Stimulated activated CD8-positive, alpha-beta memory T cell treated with anti-CD3 and anti-CD28 coated beads, Interleukin-12 subunit alpha, Interleukin-12 subunit beta, amount 100 ng/mL, for 24 hours (primary cell): ENCODE data around the gene PRXL2A.
"Not testable (repeated sequence)": the region's sequence is repeated elsewhere in the genome, so short reads cannot be mapped to it uniquely, and the experiment has no call there.

Experiments used
- DNase-seq: peaks from one replicate; pipeline ENCODE4 v3.0.0-alpha.2; 2020; ENCODE audit errors: extremely low read depth

Gene PRXL2A

DNA sequence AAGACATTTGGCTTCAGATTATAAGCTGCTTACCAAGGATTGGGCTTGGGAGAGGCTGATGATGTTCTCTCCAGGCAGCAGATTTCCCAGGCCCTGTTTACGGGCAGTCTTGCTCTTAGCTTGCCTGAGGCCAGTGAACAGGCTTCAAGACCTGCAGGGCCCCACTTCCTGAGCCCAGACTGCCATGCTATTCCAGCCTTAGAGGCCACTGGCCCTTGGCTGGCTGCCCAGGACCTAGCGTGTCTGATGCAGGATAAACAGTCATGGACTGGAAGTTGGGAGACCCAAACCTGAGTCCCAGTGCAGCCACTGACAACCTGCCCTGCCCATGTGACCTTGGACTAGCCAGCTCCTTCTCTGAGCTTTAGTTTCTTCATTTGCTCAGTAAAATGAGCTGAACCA, 2.9 kb downstream of the PRXL2A start:
- no peak for DNase-seq

DNA sequence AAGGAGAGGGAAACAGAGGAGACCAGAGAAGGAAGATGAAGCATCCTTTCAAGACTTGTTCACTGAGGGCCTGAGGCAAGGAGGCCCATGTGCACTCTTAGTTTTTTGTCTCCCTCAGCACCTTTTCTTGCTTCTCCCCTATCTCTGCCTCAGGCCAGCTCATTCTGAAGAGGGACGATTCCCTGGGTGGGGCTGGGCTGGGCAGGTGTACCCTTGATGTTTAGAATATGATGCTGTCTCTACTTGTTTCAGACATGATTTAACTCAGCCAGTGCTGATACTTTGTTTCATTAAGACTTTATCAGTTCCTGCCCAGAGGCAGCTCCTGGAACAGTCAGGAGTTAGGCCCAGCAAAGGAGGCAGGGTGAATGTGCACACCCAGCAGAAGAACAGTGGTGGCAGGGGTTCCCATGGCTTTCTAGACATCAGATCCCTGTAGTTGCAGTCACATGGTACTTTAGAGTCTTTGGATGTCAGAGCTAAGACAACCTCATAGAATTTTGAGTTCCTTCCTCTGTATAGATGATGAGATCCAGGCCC, 3.4 kb downstream of the PRXL2A start:
- no peak for DNase-seq

DNA sequence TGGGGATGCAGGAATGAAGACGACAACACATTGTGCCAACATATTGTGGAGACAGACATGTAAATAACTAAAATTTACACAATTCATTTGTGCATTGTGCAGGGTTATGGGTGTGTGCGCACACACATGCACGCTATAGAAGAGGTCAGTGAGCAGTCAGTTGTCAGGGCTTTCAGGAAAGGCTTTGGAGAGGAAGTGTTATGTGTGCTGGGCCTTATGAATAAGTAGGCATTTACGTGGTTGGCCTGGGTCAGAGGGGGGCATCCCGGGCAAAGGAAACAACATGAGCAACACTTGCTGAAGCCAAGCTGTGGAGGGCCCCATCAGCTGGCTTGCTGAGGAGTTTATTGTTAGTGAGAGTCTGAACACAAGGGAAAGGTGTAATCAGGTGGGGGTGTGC, 4.1 kb downstream of the PRXL2A start:
- no peak for DNase-seq

DNA sequence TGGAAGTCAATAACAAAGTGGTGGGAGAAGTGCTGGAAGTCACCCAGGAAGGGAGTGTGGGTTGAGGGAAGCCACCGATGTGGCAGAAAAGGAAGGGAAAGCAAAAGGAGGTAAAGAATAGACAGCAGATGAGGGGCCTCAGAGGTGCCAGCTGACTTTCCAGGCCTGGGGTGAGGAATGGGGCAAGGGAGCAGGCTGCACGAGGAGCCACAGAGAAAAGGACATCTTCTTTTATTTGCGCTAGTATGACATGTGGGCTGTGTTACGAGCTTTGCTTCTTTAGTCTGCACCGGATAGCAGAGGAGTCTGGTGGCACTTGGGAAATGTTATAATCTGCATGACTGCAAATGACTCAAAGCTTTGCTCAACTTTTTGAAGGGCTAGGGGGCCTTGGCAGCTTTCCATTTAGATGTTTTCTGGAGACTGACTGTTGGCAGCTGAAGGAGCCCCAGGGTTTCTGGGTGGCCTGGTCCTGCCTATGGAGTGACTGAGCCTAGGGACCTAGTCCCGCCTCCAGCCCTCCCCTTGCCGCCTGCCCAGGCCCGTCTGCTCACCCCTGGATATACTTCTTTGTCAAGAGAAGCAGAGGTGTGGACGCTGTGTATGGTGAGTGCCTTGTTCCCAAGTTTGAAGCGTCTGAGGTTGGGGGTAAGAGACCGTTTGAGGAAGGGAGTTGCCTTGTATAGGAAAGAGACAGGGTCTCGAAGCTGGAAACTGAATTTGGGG, 5.1 kb downstream of the PRXL2A start:
- DNase-seq: no peak

DNA sequence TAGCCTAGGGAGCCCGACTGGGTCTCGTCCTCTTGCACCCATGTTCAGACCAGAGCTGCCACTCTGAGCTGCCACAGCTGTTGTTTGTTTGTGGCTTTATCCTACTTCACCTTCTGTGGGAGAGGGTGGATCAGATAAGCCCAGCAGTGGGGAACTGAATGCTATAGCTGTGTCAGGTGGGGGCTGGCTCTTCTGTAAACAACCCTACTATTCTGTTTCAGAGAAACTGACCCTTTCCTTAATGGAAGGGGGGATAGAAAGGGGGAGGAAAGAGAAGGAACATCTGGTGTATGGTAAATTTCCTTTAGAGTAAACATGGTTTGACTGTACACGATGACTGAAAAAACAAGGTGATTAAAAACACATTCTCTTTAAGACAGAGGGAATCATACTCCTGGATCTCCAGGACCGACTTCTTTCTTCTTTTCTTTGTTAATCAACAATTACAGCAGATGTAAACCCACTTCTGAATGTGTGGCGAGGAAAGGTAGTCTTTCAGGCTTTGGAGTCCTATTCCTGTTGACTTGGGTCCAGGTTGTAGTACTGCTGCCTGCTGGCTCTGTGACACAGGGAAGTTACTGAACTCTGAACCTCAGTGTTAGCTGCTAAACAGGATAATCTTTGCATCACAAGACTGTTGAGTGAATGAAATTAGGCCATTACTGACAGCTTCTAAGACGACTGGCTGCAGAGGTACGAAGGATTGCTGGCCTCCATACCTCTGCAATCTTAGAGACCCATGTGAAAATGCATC, 6.0 kb downstream of the PRXL2A start:
- DNase-seq: no peak

DNA sequence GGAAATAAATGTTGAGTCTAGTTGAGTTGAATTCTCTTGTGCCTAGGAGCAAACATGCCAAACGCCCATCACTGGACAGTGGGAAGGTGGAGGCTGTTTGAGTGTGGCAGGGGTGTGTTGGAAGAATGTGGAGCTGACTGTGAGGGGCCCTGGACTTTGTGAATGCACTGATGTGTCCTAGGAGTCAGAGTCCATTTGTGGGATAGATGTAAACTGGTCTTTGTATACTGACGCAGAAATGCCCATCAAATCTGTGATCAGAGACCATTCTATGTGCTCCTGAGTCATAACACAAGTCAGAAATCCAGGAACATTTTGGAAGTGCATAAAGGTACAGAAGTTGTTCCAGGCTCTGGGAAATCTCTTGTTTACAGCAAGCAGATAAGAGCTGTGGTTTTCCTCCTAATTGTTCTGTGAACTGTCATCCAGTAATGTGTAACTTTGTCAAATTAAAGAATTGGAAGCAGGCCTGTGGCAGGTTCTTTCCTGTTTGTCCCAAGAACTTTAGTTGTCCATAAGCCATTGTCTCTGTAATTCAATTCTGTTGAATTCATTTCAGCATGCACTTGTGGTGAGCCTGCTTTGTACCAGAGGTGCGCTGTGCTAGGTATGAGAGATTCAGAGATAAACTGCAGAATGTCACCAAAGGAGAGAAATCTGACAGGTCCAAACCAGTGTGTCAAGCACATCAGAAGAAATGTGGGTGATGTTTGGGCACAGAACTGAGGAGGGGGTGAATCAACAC, 7.6 kb downstream of the PRXL2A start:
- DNase-seq: no peak

DNA sequence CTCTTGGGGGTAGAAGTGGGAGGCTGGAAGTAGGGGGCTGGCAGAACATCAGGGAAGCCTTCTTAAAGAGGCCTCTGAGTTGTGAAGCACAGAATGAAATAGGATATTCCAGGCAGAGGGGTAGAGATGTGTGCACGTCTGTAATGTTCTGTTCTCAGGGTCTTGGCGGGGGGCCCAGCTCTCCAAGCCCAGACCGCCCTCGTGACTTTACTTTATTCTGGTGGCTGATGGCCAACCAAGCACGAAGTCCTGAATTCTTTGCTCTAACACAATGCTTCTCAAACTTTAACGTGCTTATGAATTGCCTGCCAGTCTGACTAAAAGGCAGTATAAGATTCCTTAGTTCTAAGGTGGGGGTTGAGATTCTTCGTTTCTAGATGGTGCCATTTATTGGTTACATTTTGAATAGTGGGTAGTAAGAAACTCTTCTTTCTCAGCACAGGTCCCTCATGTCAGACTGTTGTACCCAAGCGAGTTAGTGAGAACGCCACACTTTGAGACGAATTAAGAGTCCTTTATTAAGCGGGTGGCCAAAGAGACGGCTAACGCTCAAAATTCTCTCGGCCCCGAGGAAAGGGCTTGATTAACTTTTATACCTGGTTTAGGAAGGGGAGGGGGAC, 8.2 kb downstream of the PRXL2A start:
- DNase-seq: no peak

DNA sequence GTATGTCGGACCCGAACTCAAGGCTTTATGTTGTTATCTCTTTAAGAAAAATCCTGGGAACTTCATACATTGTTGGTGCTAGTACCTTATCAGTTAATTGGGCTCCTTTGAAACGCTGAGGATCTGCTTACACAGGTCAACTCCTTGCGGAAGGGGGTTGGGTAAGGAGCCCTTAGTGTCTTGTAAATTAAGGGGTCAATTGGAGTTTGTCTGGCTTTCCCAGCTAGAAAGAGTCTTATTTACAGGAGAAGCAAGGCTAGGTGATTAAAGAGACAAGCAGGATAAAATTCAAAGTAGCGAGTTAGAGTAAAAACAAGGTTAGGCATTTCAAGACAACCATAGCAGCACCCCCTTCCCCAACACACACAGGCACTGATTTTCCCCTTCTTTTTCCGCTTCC, 8.9 kb downstream of the PRXL2A start:
- not testable (repeated sequence) for DNase-seq

DNA sequence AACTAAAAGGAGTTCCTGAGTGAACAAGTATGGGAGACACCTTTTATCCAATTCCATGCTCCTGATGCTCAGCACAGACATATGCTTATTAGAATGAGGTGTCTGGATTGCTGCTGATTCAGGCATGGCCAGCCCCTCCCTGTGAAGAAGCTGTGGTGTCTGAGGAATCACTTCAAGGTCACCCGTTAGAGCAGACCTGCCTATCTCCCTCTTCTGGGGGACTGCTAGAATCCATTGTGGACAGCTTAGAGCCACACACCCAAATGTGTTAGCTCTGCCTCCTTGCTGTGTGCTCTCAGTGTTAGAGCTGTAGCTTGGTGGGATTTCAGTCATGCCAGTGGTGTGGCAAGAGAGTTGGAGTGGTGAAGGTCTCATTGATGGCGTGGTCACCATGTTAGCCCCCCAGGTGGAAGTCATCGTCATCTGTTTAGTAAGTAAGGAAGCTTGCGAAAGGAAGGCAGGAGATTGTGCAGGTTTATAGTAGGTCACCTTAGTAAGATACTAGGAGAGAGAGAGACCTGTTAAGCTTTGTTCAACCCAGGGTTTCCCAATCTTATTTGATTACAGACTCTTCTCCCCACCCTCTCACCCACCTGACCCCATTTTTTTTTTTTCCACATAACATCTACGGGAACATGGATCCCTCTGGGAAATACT, 12.8 kb downstream of the PRXL2A start:
- no peak for DNase-seq

DNA sequence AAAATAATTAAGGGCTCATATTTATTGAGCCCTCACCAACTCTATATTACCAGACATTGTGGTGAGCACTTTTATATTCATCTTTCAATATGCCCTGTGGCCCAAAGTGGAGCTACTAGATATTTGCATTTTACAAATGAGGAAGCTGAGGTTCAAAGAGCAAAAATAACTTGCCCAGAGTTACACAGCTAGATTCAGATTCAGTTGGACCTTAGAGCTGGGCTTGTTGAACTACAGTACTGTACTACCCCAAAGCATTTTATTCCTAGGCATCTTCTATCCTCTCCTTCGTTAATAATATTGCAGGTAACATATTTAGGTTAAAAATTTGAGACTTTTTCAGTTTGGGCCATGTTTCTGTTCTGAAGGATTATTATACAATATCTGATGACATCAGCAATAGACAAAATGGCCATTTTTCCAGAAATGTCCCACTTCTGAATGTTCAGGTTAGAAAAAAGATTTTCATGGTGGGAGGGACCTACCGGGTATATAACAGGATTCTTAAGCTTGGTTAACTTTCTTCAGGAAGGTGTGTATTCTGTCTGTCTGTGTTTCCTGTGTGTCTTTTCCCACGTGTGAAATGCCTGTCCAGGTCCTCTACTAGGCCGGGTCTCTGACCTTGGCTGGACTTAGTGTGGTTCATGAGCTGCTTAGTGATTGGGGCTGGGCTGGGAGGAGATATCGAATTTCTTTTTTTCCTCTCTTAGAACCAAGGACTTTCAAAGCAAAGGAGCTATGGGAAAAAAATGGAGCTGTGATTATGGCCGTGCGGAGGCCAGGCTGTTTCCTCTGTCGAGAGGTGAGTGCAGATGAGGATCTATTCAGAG, 13.6 kb downstream of the PRXL2A start:
- DNase-seq: no peak

DNA sequence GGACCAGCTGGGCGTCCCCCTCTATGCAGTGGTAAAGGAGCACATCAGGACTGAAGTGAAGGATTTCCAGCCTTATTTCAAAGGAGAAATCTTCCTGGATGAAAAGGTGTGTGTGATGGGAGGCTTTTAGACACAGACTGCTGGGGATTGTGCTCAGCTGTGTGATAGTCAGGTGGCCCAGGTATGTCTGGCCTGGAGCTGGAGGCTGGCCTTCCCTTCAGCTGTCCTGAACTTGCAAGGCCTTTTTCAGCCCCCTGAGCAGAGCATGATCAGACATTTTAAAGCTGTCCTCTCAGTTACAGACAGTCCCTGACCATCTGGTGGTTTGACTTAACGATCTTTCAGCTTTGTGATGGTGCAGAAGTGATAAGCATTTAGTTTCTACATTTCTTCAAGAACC, 17.6 kb downstream of the PRXL2A start:
- no peak for DNase-seq

DNA sequence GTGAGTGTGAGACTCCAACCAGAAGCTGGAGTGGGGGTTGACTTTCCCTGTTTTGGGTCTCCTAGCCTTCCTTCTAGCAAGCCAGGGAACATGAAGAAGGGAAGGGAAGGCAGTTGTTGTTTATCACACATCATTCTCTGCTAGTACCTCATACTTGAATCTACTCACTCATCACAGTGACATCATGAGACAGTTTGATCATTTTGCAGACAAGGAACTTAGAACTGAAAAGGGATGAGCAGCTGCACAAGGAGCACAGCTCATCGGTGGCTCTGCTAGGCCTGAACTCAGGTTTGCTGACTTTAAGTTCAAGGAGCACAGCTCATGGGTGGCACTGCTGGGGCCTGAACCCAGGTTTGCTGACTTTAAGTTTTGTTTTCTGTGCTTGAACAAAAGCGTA, 19.2 kb downstream of the PRXL2A start:
- DNase-seq: no peak

DNA sequence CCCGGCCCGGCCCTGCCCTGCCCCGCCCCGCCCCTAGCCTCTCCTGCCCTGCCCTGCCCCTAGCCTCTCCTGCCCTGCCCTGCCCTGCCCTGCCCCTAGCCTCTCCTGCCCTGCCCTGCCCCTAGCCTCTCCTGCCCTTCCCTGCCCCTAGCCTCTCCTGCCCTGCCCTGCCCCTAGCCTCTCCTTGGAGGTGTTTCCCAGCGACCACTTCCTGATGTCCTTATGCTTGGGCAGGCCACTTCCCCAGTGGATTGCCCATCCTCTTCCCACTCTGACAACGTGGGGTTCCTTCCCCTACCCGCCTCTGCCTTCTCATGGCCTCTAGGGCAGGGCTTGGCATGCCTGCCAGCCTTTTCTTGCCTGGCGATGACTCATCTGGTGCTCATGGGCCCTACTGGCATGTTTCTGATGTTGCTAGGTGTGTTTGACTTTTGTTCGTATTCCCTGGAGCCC, 21.2 kb downstream of the PRXL2A start:
- no peak for DNase-seq

DNA sequence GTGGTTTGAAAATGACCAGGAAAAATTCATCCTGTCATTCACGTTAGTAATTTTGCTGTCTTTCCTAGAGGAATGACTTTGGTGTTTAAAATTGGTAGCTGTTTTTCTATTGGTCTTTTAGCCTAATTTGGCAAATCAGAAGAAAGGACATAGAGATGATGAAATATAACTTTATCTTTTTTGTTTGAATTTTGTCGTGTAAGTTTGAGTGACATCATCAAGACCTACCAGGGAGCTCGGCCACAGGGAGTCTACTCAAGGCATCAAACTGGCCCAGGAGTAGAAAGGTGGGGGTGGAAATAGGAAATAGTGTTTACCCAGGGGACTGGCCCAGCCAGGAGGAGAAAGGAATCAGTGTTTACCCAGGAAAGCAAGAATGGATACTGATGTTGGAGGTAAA, 24.8 kb downstream of the PRXL2A start:
- no peak for DNase-seq

DNA sequence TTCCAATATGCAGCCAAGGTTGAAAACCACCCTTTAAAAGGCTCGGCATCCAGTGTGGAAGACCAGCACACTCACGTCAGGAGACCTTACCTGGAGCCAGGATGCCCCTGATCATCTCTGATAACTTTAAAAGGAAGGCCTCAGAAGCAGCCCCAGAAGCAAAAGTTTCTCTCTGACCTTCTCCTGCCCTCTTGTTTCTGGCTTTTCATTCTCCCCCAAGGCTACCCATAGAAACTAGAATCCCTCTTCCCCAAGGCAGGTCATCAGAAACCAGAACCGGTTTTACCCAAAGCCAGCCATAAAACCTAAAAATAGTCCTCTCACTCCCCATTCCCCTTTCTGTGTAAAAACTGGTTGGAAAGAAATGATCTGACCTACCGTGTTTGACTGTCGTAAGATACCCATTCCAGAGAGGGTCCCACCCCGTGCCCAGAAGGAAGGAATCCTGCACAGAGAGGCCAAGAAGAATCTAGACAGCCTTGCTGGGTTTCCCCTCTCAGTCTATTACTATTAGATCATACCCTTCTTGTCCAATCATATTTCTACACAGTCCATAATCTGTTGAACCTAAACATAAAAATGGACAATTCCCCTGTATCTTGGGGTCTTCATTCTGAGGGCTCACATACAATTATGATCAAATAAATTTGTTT, 28.2 kb downstream of the PRXL2A start:
- no peak for DNase-seq

DNA sequence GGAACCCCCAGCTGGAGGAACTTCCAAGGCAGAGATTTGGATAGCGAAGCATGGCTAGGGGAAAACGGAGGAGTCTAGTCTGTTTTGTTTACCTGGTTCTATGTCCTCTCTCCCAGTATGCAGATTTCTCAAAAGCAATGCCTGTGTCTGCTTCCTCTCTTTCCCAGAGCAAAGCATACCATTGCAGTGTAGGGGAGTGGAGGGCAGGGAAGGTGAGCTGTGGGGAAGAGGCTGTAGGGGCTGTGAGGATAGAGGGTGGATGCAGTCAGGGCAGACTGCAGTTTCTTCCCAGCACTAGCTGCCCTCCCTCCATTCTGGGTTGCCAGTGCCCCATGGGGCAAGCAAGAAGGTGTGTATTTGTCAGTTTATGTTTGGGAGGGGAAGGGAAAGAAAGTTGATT, 28.9 kb downstream of the PRXL2A start:
- DNase-seq: no peak

DNA sequence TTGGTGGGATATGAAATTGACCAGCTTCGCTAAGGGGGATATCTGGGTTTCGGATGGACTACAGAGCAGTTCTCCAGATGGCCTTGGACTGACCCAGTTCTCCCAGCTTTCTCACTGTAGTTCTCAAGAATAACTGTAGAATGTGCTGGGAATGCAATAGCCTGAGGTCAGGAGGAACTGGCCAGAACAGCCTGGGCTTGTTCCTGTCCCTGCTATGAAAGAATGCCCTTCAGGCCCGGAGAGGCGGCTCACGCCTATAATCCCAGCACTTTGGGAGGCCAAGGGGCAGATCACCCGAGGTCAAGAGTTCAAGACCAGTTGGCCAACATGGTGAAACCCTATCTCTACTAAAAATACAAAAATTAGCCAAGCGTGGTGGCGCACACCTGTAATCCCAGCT, 33.5 kb downstream of the PRXL2A start:
- DNase-seq: no peak

DNA sequence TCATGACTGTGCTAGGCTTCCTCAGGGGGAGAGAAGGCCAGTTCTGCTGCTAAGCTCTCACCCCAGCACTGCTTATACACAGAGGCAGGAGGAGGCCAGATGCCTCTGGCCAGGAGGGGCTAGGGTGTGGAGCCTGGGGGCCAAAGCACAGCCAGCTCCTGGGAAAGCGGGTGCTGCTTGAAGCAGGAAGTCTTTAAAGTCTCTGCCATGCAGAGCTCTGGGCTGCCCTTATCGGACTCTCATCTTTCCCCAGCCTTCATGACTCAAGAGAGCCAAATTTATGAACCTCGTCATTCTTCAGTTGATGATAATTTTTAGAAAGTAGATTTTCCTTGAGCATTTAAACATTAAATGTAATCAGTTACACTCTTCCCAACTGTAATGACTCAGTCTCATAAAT, 34.5 kb downstream of the PRXL2A start:
- no peak for DNase-seq

DNA sequence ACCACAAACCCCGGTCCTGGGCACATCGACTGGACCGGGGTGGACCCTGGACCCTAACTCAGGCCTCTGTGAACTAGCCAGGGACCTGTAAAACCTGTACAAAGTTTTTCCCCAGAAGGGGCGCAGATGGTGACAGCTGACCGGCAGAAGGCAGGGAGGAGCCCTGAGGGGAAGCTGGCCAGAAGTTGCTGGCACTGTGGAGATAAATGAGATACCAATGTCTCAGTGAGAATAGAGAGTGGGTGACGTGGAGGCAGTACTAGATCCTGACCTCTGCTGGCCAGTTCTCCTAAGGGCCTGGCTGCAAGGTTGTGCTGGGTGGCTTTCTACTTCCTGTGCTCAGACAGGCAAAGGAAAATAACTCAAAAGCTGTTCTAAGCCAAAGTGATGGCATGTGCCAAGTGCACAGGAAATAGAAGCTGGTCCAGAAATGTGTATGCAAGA, 35.2 kb downstream of the PRXL2A start:
- DNase-seq: no peak

DNA sequence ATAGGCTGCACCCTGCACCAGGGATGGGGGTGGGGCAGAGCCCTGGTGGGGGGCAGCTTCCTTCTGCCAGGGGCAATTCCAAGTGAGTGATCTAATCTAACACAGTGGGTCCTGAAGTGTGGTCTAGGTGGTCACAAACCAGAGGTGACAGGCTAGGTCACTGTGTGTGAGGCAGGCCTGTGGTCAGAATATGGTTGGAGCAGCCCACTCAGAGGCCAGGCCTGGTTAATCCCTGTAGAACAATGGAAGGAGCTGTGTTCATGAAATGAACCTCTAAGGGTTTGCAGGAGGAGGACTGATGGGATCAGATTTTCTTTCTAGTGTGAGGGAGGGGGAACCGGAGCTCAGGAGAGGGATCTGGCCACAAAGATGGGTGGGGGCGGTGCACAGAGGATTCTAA, 35.8 kb downstream of the PRXL2A start:
- DNase-seq: no peak
